MV-4-11 (cell line): Measurements from ENCODE around the gene CNIH1.
"Not testable (repeated sequence)": the region's sequence is repeated elsewhere in the genome, so short reads cannot be mapped to it uniquely, and the experiment has no call there.

Experiments used
- DNase-seq: peaks from one replicate; lab custom pipeline; 2025; lab: John Stamatoyannopoulos, UW

The CNIH1 gene

DNA sequence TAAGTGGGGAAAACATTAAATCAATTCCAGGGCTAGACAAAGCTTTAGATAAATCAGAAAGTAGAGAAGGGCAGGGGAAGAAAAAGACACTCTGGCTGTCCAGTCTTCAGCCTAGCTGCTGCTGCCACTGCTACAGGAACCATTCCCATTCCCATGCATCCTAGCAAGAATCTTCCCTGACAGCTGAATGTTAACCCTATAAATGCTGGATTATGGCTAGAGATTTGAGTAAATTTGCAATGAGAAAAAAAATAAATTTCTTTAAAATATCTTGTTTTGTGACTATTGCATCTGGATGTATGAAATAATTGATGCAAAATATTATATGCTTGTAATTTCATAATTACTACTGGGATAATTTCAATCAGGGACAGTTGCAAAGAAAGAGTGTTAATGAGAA is 59.4 kb downstream of the CNIH1 start:
- no peak for DNase-seq

DNA sequence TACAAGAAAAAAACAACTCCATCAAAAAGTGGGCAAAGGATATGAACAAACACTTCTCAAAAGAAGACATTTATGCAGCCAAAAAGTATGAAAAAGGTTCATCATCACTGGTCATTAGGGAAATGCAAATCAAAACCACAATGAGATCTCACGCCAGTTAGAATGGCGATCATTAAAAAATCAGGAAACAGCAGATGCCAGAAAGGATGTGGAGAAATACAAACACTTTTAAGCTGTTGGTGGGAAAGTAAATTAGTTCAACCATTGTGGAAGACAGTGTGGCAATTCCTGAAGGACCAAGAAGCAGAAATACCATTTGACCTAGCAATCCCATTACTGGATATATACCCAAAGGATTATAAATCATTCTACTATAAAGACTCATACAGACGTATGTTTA is 60.6 kb downstream of the CNIH1 start:
- not testable (repeated sequence) for DNase-seq

- DNase-seq, result not testable (repeated sequence)
Measured at GRCh38 chr14:54378893-54379292, 62.3 kb downstream of the CNIH1 start.

DNA sequence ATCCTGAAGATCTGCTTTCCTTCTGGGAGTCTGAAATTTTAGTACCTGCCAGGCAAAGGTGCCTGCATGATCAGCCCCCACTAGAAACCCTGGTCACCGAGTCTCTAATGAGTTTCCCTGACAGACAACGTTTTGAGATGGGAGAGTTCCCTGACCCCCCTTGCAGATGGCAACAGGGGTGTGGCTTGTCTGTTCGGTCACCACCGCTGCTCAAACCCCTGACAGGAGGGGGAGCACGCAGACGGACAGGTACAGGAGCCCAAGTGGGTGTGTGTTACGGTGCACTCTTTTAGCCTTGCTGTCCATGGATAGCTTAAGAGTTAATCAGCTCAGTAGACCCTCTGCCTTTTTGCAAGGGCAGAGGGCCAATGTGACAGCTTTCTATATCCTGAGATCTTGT is 63.7 kb downstream of the CNIH1 start:
- DNase-seq, result no peak

- no peak for DNase-seq
Measured at GRCh38 chr14:54374117-54374884, 66.9 kb downstream of the CNIH1 start.
